NCI-H1436 (cell line): ENCODE results near the gene ZNF292.
"Not testable (repeated sequence)": the region's sequence is repeated elsewhere in the genome, so short reads cannot be mapped to it uniquely, and the experiment has no call there.

Experiments used
- DNase-seq: peaks from one replicate; lab custom pipeline; 2025; lab: John Stamatoyannopoulos, UW

Gene ZNF292

GRCh38 chr6:87213364-87213763 is 58.0 kb downstream of the ZNF292 start:
- DNase-seq = no peak

- DNase-seq = no peak
Observed at GRCh38 chr6:87214831-87215230, 59.5 kb downstream of the ZNF292 start.

- DNase-seq = no peak
Observed at GRCh38 chr6:87220997-87221396, 65.6 kb downstream of the ZNF292 start.

- DNase-seq = no peak
Observed at GRCh38 chr6:87222676-87223075, 67.3 kb downstream of the ZNF292 start.

- DNase-seq = no peak
Observed at GRCh38 chr6:87224971-87225370, 69.6 kb downstream of the ZNF292 start.

GRCh38 chr6:87225511-87225910 is 70.1 kb downstream of the ZNF292 start:
- no peak for DNase-seq

- no peak for DNase-seq
Observed at GRCh38 chr6:87225937-87226336, 70.6 kb downstream of the ZNF292 start.

- no peak for DNase-seq
Observed at GRCh38 chr6:87230801-87231200, 75.4 kb downstream of the ZNF292 start.

- DNase-seq = no peak
Observed at GRCh38 chr6:87237804-87238203, 82.4 kb downstream of the ZNF292 start.

GRCh38 chr6:87239098-87239635 is 83.8 kb downstream of the ZNF292 start:
- not testable (repeated sequence) for DNase-seq

GRCh38 chr6:87241304-87241703 is 85.9 kb downstream of the ZNF292 start:
- no peak for DNase-seq

GRCh38 chr6:87242311-87242710 is 86.9 kb downstream of the ZNF292 start:
- no peak for DNase-seq

GRCh38 chr6:87243812-87244211 is 88.4 kb downstream of the ZNF292 start:
- no peak for DNase-seq

GRCh38 chr6:87244380-87244779 is 89.0 kb downstream of the ZNF292 start:
- no peak for DNase-seq

- DNase-seq = no peak
Observed at GRCh38 chr6:87250019-87250418, 94.7 kb downstream of the ZNF292 start.

- no peak for DNase-seq
Observed at GRCh38 chr6:87251225-87251624, 95.9 kb downstream of the ZNF292 start.

- DNase-seq = no peak
Observed at GRCh38 chr6:87251725-87252124, 96.4 kb downstream of the ZNF292 start.

GRCh38 chr6:87257046-87257445 is 101.7 kb downstream of the ZNF292 start:
- DNase-seq = no peak

- no peak for DNase-seq
Observed at GRCh38 chr6:87257565-87257964, 102.2 kb downstream of the ZNF292 start.

GRCh38 chr6:87257975-87258374 is 102.6 kb downstream of the ZNF292 start:
- DNase-seq = no peak

GRCh38 chr6:87259791-87260190 is 104.4 kb downstream of the ZNF292 start:
- no peak for DNase-seq

GRCh38 chr6:87261534-87261933 is 106.2 kb downstream of the ZNF292 start:
- DNase-seq = no peak

- no peak for DNase-seq
Observed at GRCh38 chr6:87264481-87264880, 109.1 kb downstream of the ZNF292 start.

GRCh38 chr6:87274660-87275274 is 119.4 kb downstream of the ZNF292 start:
- no peak for DNase-seq
